ENCODE results near the gene CATSPERE. TPM values are rescaled to one million over a fixed set of nuclear protein-coding genes. Genes with fewer than 3 reads are reported as not detected.

Gene CATSPERE, protein sequence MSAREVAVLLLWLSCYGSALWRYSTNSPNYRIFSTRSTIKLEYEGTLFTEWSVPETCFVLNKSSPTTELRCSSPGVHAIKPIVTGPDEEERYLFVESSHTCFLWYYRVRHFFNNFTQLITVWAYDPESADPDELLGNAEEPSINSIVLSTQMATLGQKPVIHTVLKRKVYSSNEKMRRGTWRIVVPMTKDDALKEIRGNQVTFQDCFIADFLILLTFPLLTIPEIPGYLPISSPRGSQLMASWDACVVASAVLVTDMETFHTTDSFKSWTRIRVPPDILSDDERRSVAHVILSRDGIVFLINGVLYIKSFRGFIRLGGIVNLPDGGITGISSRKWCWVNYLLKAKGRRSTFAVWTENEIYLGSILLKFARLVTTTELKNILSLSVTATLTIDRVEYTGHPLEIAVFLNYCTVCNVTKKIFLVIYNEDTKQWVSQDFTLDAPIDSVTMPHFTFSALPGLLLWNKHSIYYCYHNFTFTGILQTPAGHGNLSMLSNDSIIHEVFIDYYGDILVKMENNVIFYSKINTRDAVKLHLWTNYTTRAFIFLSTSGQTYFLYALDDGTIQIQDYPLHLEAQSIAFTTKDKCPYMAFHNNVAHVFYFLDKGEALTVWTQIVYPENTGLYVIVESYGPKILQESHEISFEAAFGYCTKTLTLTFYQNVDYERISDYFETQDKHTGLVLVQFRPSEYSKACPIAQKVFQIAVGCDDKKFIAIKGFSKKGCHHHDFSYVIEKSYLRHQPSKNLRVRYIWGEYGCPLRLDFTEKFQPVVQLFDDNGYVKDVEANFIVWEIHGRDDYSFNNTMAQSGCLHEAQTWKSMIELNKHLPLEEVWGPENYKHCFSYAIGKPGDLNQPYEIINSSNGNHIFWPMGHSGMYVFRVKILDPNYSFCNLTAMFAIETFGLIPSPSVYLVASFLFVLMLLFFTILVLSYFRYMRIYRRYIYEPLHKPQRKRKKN
- 1 to 10 TPM in 1 of 5 donors, under 1 TPM in 1, not detected in 3; 0.89 to 4.6 TPM for total RNA-seq
- under 1 TPM in 2 of 3 donors, not detected in 1; 0.31 to 0.38 TPM for polyA plus RNA-seq
- long read RNA-seq, donor 1: 0 reads
- long read RNA-seq, donor 2: 0 reads
- long read RNA-seq, donor 3: 0 reads
- long read RNA-seq, donor 4: 0 reads
- long read RNA-seq, donor 5: 0 reads
- long read RNA-seq, donor 6: 0 reads
- long read RNA-seq, donor 7: 0 reads
- long read RNA-seq, donor 8: 0 reads
- long read RNA-seq, donor 9: 0 reads
- long read RNA-seq, donor 10: 0 reads

DNA sequence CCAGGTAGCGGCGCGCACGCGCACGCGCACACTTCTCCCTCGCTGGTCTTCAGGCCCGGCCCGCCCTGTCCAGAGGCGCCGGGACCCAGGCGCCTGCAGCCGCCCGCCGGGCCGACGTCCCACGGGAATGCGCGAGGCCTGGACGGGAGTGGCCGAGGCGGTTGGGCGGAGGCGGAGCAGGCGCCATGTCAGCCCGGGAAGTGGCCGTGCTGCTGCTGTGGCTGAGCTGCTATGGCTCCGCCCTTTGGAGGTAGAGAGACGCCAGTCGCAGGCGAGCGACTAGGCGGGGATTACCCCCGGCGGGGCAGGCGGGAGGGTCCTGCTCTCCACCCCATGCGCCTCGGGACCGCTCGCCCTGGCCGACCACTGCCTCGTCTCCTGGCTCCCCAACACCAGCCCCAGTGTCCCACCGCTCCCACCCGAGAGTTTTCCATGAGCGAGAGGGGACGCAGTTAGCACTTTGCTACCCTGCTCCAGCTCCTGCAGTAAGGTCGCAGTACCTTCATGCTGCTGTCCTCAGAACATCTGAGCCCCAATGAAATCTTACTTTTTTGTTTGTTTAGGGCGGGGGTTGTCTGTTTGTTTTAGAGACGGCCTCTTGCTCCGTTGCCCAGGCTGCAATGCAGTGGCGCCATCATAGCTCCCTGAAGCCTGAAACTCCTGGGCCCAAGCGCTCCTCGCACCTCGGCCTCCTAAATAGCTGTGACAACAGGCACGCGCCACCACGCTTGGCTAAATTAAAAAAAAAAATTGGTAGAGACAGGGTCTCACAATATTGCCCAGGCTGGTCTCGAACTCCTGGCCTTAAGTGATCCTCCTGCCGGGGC is at the start of gene CATSPERE:
Gene CATSPERE, plus strand, starts transcription at position 29 of the 827 bp plus-strand sequence. Its CDS starts 157 bp downstream, at position 186.
- WGBS, 5 donors: 13 to 18% (median 14%) methylated on average over 53 to 61 of the region's 61 CpGs

DNA sequence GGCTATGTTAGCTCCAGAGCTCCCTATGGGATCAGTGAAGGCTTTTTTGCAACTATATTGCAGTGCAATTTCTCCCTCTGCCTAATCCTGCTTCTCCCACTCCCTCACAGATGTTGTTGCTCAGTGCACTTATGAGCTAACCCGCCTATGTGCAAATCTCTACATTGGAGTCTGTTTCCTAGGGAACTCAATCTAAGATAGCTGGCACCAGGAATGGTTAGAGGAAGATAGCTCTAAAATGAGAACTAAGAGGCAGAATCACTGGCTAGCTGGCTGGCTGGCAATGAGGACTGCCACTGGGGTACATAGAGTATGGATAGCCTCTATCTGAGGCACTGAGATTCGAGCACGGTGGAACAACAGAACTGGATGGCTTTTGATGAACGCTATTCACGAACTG is 48.9 kb upstream of the CATSPERE start:
- DNase-seq: no peak
- WGBS, 5 donors: 97 to 100% (median 99%) methylated on average over 5 of the region's 5 CpGs
- Histone ChIP-seq H3K27me3 (no peaks in the 10 kb centered on the region), H3K27ac (no peak overlapping the region), H3K4me3 (no peak overlapping the region), H3K36me3 (peaks cover 61 to 100% (median 99%) of the 10 kb centered on the region in 4 donors), H3K4me1 (no peaks in the 10 kb centered on the region), H3K9me3 (no peaks in the 10 kb centered on the region)
- intact Hi-C loops (cut with DNase I; ENCODE audit: low total_unique reads): no loop called here
- no peak for TF ChIP-seq POLR2A (IDR thresholded peaks at IDR 0.05)
- no peak for TF ChIP-seq EP300 (IDR thresholded peaks at IDR 0.05)
- no peak for TF ChIP-seq POLR2AphosphoS5 (IDR thresholded peaks at IDR 0.05)
- TF ChIP-seq, protein P1, sequence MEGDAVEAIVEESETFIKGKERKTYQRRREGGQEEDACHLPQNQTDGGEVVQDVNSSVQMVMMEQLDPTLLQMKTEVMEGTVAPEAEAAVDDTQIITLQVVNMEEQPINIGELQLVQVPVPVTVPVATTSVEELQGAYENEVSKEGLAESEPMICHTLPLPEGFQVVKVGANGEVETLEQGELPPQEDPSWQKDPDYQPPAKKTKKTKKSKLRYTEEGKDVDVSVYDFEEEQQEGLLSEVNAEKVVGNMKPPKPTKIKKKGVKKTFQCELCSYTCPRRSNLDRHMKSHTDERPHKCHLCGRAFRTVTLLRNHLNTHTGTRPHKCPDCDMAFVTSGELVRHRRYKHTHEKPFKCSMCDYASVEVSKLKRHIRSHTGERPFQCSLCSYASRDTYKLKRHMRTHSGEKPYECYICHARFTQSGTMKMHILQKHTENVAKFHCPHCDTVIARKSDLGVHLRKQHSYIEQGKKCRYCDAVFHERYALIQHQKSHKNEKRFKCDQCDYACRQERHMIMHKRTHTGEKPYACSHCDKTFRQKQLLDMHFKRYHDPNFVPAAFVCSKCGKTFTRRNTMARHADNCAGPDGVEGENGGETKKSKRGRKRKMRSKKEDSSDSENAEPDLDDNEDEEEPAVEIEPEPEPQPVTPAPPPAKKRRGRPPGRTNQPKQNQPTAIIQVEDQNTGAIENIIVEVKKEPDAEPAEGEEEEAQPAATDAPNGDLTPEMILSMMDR (IDR thresholded peaks at IDR 0.05): no peak

More for the DNA sequence above, at the start of gene CATSPERE:
- Histone ChIP-seq H3K27me3 (no peaks in the 10 kb centered on the region), H3K9me3 (no peaks in the 10 kb centered on the region), H3K4me1 (peaks cover 6 to 21% (median 12%) of the 10 kb centered on the region in 4 donors), H3K36me3 (no peaks in the 10 kb centered on the region), H3K27ac (peak within 1 kb of the TSS; percentile 86 to 94 (median 92)), H3K4me3 (peak within 1 kb of the TSS; percentile 53 to 61 (median 59))
- intact Hi-C loops (cut with DNase I; ENCODE audit: low total_unique reads): no loop called here
- TF ChIP-seq POLR2A (IDR thresholded peaks at IDR 0.05): peak in 2 of 4 donors; percentile 17 to 66
- TF ChIP-seq POLR2AphosphoS5 (IDR thresholded peaks at IDR 0.05): peak; percentile 45 to 93 (median 89)
- TF ChIP-seq, protein P1 (IDR thresholded peaks at IDR 0.05): no peak
- peak; percentile 93 to 96 for DNase-seq

DNA sequence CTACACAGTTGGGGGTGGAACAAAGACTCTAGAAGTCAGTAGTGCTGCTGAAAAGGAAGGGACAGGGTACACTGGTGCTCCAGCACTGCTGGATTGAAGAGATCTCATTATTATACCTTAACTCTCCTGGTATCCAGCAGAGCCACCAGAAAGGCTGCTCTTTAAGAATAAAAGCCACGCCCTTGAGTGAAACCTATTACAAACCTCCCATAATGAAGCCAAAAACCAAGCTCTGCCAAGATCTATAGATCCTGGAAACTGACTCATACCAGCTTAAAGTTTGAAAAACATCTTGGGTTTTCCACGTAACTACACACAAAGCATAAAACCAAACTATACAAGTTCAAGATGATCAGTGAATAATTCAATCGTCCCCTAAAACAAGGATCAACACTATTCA is 47.3 kb upstream of the CATSPERE start:
- Histone ChIP-seq H3K27me3 (no peaks in the 10 kb centered on the region), H3K4me1 (no peaks in the 10 kb centered on the region), H3K27ac (no peak overlapping the region), H3K36me3 (peaks cover 68 to 100% (median 99%) of the 10 kb centered on the region in 4 donors), H3K9me3 (no peaks in the 10 kb centered on the region), H3K4me3 (no peak overlapping the region)
- intact Hi-C loops (cut with DNase I; ENCODE audit: low total_unique reads): no loop called here
- TF ChIP-seq EP300 (IDR thresholded peaks at IDR 0.05) (no peak), POLR2AphosphoS5 (IDR thresholded peaks at IDR 0.05) (no peak), POLR2A (IDR thresholded peaks at IDR 0.05) (no peak)
- TF ChIP-seq, protein P1 (IDR thresholded peaks at IDR 0.05): no peak
- WGBS, 5 donors: 88 to 98% (median 98%) methylated on average over 3 of the region's 3 CpGs
- DNase-seq: no peak
